GM19099 (cell line): ENCODE measurements around the gene SLC4A11.

Experiments used
- POLR2A ChIP-seq: IDR thresholded peaks from 3 replicates; pipeline ENCODE4 v1.6.1; 2011; ENCODE audit warnings: low read depth; ENCODE audit not compliant: insufficient read length; ENCODE audit errors: extremely low read depth

The SLC4A11 gene

GRCh38 chr20:3250091-3250504 is 11.1 kb upstream of the SLC4A11 start:
- no peak for TF ChIP-seq POLR2A

- TF ChIP-seq POLR2A: no peak
Measured at GRCh38 chr20:3248993-3249347, 10.0 kb upstream of the SLC4A11 start.

DNA sequence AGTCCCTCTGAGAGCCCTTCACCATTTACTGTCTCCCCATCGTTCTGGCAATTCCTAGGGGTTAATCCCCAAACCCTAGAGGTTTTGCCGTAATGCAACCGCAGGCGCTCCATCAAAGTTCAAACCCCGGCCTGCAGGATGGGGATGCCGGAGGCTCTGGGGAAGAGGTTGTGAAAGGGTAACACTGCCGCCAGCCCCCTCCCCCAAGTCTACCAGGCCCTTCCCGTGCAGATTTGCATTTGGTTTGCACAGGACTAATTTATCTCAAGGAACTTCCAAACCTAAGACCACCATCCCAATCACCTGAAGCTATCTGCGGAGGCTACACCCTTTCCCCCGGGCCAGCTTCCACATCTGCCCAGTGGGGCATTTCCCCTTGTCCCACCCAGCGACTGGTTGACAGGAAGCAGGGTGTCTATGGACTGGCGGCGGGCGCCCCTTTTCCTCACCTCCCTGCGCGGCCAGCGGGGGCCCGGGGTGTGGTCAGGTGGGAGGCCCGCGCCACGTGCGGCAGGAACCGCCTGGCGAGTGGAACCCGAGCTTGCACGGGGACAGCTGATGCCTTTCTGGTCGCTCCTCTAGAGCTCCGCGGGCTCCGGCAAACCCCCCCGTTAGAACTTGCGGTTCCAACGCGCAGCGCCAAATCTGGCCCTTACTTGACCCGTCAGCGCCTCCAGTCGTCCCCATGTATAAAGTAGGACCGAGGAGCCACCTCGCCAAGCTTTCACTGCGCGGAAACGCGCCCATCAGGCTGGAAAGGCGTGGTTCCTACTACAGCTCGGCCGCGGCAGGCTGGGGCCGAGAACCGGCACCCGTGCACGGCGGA is 9.4 kb upstream of the SLC4A11 start:
- TF ChIP-seq POLR2A: no peak

DNA sequence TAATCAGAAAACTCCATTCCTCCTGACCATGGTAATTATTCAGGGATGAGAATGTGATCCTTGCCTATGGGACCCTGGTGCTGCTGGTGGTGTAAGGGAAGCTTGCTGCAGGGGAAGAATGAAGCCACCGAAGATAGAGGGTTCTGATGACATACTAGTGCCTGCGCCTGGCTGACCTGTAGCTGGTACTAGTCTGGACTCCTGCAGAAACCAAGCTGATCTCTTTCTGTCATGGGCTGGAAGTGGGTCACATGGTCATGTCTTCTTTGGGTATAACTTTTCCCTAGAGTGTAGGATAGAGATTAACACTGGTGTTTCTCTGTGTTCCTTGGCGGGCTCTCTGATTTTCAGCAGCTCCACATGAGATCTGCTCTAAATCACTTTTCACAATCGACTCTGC is 8.6 kb upstream of the SLC4A11 start:
- TF ChIP-seq POLR2A: no peak

GRCh38 chr20:3246682-3247081 is 7.7 kb upstream of the SLC4A11 start:
- no peak for TF ChIP-seq POLR2A

DNA sequence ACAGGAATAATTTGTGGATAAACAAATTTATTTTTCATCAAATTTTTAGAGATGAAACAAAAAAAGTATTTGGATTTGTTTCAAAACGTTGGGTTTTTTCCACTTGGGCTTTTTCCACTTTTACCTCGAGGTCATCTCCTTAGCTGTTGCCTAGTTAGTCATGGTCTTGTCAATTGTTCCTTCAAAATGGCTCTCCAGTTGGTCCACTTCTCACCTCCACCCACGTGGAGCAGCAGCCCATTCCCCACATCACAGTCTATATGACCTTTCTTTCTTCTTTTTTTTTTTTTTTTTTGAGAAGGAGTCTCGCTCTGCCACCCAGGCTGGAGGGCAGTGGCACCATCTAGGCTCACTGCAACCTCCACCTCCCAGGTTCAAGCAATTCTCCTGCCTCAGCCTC is 6.7 kb upstream of the SLC4A11 start:
- no peak for TF ChIP-seq POLR2A

DNA sequence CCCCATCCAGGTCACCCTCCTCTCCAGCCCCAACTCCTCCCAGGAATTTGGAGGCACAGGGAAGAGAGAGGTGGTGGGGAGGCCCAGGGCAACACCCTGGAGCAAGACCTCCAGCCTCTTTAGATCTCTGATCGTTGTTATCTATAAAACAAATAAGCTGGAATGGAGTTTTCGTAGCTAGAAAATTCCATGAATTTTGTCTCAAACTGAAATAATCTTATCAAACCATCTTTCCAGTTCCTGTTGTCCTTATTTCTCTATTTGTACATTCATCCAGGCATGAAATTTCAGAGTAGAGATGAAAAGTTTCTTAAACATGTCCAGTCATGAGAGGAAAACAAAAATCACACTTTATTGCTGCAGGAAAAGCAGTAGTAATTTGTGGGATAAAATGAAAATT is 6.2 kb upstream of the SLC4A11 start:
- no peak for TF ChIP-seq POLR2A

- no peak for TF ChIP-seq POLR2A
Measured at GRCh38 chr20:3244613-3245012, 5.6 kb upstream of the SLC4A11 start.

DNA sequence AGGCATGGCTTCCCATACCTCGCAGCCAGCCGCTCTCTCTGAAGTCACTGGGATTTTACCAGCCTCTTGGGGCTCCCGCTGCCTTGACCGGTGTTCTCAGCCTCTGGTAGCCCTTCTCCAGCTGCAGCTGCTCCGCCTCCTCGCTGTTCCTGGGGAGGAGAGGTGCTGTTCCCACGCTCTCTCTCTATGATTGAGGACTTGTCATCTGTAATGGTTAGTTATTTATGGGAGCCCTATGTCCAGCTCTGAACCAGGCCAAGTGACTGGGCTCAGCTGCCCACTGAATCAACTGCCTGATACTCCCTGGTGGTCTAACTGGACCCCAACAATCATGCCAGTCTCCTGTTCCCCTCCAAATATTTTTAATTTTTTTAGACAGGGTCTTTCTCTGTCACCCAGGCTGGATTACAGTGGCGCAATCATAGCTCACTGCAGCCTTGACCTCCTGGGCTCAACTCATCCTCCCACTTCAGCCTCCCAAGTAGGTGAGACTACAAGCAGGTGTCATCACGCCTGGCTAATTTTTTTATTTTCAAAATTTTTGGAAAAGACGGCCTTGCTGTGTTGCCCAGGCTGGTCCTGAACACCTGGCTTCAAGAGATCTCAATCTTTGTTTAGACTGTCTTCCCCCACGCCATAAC is 4.8 kb upstream of the SLC4A11 start:
- no peak for TF ChIP-seq POLR2A

- no peak for TF ChIP-seq POLR2A
Measured at GRCh38 chr20:3242172-3242692, 3.2 kb upstream of the SLC4A11 start.

DNA sequence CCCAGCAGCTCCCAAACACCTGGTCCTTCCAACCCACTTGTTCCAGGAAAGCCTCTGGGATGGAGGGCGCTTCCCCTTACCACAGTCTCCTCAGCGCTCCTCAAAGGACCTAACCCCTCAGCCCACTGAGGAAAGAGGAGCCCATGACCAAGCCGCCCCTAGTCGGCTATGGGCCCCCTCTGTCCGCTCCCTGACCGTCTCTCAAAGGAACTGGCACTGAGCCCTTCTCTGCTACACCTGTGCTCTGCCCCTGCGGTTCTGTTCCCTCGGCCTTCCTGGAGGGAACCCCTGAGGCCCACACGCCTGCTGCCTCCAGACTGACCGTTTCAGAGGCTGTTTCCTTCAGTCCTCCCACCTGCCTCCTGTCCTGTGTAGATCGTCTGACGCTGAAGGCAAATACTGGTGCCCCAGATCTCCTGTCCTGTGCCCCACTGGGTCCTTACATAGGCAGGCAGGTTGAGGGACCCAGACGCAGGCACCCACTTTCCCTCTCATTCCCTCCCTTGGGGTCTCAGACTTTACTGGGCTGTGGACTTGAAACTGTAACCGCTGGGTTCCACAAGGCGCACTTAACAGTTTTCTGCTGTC is 1.9 kb upstream of the SLC4A11 start:
- TF ChIP-seq POLR2A: no peak

DNA sequence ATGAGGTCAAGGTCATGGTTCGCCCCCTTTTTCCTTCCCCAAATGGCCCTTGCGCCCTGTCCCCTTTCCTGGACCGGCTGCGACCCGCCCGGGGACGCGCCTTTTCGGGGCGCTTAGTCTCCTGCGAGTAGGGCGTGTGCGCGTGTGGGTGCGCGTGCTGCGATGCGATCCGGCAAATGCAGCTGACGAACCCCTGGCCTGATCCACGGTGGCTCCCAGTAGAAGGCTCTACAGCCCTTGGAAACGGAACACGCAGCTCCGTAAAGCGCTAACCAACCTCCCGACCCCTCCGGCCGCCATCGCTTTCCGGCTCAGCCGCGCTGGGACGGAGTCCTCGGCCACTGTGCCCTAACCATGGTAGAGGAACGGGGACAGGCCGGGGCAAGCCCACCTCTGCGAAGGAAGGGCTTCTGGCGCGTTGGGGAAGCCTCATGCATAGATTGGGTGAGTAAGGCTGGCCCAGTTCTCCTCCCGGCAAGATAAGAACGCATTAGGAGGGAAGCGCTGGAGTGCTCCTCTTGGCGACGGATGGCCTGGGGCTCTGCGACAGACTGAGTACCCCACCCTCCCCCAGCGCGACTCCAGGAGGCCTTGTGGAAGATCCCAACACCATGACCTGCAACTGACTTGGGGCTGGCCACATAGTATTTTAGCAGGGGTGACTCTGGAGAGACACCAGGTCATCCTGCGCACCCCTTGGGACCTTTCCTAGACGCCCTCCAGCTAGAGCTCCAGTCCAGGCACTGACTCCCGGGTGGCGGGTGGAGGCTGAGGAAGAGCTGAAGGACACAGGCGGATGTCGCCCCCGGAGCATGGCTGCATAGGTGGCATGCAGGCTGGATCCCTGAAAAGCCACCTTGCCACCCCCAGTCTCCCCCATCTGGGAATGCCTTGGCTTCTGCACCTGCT is 1.1 kb upstream of the SLC4A11 start:
- no peak for TF ChIP-seq POLR2A

DNA sequence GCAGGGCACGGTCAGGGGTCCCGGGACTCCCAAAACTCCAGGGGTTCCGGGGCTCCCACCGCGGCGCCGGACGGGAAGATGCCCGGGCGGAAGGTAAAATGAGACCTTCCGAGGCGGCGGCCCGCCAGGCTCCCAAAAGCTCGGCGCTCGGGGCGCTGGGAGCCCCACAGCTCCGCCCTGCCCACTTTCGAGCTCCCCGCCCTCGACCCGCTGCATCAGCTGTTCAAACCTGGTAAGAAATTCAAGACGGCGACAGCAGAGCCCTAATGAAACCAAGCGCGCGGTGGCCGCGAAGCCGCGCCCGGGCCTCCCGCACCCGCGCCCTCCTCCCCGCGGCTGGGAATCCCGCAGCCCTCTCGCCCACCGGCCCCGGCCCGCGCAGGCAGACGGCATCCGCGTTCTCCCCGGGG is 369 bp downstream of the SLC4A11 start:
- TF ChIP-seq POLR2A: no peak

- no peak for TF ChIP-seq POLR2A
Measured at GRCh38 chr20:3237958-3238615, 903 bp downstream of the SLC4A11 start.
